ENCODE results near the gene MRPS27. TPM values are rescaled to one million over a fixed set of nuclear protein-coding genes. Genes with fewer than 3 reads are reported as not detected.
A peak's percentile ranks its signal among the peaks of the same experiment; 100 is the strongest.

MRPS27 gene
- total RNA-seq, 1 experiment from 2014 or later, result 121 TPM

GRCh38 chr5:72235725-72236124 is 84.3 kb downstream of the MRPS27 start:
- Histone ChIP-seq H3K9me3 (no peaks in the 10 kb centered on the region), H3K27me3 (no peaks in the 10 kb centered on the region), H3K36me3 (peaks cover 48% of the 10 kb centered on the region), H3K4me3 (no peak overlapping the region)
- DNase-seq, result no peak

DNA sequence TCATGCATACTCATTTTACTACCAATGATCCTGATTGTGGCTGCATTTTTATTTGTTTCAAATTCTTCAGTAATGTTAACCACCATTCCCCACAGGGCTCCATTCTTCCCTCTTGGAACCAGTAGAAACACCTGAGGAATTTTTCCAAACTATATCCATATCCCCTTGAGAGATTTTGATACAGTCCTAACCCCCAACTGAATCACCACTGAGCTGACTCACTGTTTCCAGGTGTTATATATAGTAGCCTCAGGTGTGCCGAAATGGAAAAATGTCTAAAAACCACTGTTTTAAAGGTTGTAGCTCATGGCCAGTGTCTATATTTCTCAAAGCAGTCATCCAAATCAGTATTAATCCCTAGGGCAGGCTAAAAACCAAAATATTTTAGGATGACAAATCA is 85.2 kb downstream of the MRPS27 start:
- DNase-seq, result no peak
- Histone ChIP-seq H3K4me3 (no peak overlapping the region), H3K27me3 (no peaks in the 10 kb centered on the region), H3K9me3 (no peaks in the 10 kb centered on the region), H3K36me3 (peaks cover 56% of the 10 kb centered on the region)

GRCh38 chr5:72234265-72234700 is 85.8 kb downstream of the MRPS27 start:
- H3K9me3 ChIP-seq, result no peaks in the 10 kb centered on the region
- H3K36me3 ChIP-seq, result peaks cover 56% of the 10 kb centered on the region
- H3K27me3 ChIP-seq, result no peaks in the 10 kb centered on the region
- no peak overlapping the region for H3K4me3 ChIP-seq
- DNase-seq, result no peak

GRCh38 chr5:72233835-72234234 is 86.2 kb downstream of the MRPS27 start:
- Histone ChIP-seq H3K9me3 (no peaks in the 10 kb centered on the region), H3K36me3 (peaks cover 56% of the 10 kb centered on the region), H3K27me3 (no peaks in the 10 kb centered on the region), H3K4me3 (no peak overlapping the region)
- no peak for DNase-seq

GRCh38 chr5:72232838-72233237 is 87.2 kb downstream of the MRPS27 start:
- no peaks in the 10 kb centered on the region for H3K27me3 ChIP-seq
- no peak for DNase-seq
- H3K36me3 ChIP-seq, result peaks cover 62% of the 10 kb centered on the region
- H3K9me3 ChIP-seq, result no peaks in the 10 kb centered on the region
- no peak overlapping the region for H3K4me3 ChIP-seq

- peaks cover 62% of the 10 kb centered on the region for H3K36me3 ChIP-seq
- H3K9me3 ChIP-seq, result no peaks in the 10 kb centered on the region
- no peak overlapping the region for H3K4me3 ChIP-seq
- DNase-seq, result no peak
- no peaks in the 10 kb centered on the region for H3K27me3 ChIP-seq
Measured at GRCh38 chr5:72231991-72232703, 87.9 kb downstream of the MRPS27 start.

GRCh38 chr5:72228960-72229359 is 91.1 kb downstream of the MRPS27 start:
- H3K27me3 ChIP-seq, result no peaks in the 10 kb centered on the region
- no peaks in the 10 kb centered on the region for H3K9me3 ChIP-seq
- H3K36me3 ChIP-seq, result peaks cover 71% of the 10 kb centered on the region
- no peak overlapping the region for H3K4me3 ChIP-seq
- no peak for DNase-seq

GRCh38 chr5:72226950-72227349 is 93.1 kb downstream of the MRPS27 start:
- DNase-seq, result no peak
- H3K36me3 ChIP-seq, result peaks cover 75% of the 10 kb centered on the region

GRCh38 chr5:72225741-72226140 is 94.3 kb downstream of the MRPS27 start:
- no peak overlapping the region for H3K4me3 ChIP-seq
- DNase-seq, result no peak
- no peaks in the 10 kb centered on the region for H3K27me3 ChIP-seq
- no peaks in the 10 kb centered on the region for H3K9me3 ChIP-seq
- peaks cover 73% of the 10 kb centered on the region for H3K36me3 ChIP-seq

More at GRCh38 chr5:72226950-72227349, 93.1 kb downstream of the MRPS27 start:
- Histone ChIP-seq H3K4me3 (no peak overlapping the region), H3K9me3 (no peaks in the 10 kb centered on the region), H3K27me3 (no peaks in the 10 kb centered on the region)

GRCh38 chr5:72224946-72225463 is 95.0 kb downstream of the MRPS27 start:
- Histone ChIP-seq H3K9me3 (no peaks in the 10 kb centered on the region), H3K4me3 (no peak overlapping the region), H3K36me3 (peaks cover 73% of the 10 kb centered on the region), H3K27me3 (no peaks in the 10 kb centered on the region)
- DNase-seq, result peak; percentile 53

GRCh38 chr5:72223371-72223770 is 96.7 kb downstream of the MRPS27 start:
- H3K27me3 ChIP-seq, result no peaks in the 10 kb centered on the region
- no peaks in the 10 kb centered on the region for H3K9me3 ChIP-seq
- H3K4me3 ChIP-seq, result no peak overlapping the region
- H3K36me3 ChIP-seq, result peaks cover 83% of the 10 kb centered on the region
- DNase-seq, result no peak

GRCh38 chr5:72222521-72222920 is 97.5 kb downstream of the MRPS27 start:
- no peak overlapping the region for H3K4me3 ChIP-seq
- no peaks in the 10 kb centered on the region for H3K9me3 ChIP-seq
- peaks cover 83% of the 10 kb centered on the region for H3K36me3 ChIP-seq
- H3K27me3 ChIP-seq, result no peaks in the 10 kb centered on the region
- DNase-seq, result no peak

GRCh38 chr5:72221541-72221940 is 98.5 kb downstream of the MRPS27 start:
- Histone ChIP-seq H3K36me3 (peaks cover 83% of the 10 kb centered on the region), H3K4me3 (no peak overlapping the region), H3K9me3 (no peaks in the 10 kb centered on the region), H3K27me3 (no peaks in the 10 kb centered on the region)
- DNase-seq, result no peak

- H3K9me3 ChIP-seq, result no peaks in the 10 kb centered on the region
- H3K27me3 ChIP-seq, result no peaks in the 10 kb centered on the region
- DNase-seq, result no peak
- H3K36me3 ChIP-seq, result peaks cover 82% of the 10 kb centered on the region
- H3K4me3 ChIP-seq, result no peak overlapping the region
Measured at GRCh38 chr5:72221099-72221498, 98.9 kb downstream of the MRPS27 start.

- Histone ChIP-seq H3K4me3 (no peak overlapping the region), H3K27me3 (no peaks in the 10 kb centered on the region), H3K9me3 (no peaks in the 10 kb centered on the region), H3K36me3 (peaks cover 62% of the 10 kb centered on the region)
- DNase-seq, result no peak
Measured at GRCh38 chr5:72216756-72217155, 103.3 kb downstream of the MRPS27 start.

- Histone ChIP-seq H3K36me3 (peaks cover 43% of the 10 kb centered on the region), H3K27me3 (no peaks in the 10 kb centered on the region), H3K4me3 (no peak overlapping the region), H3K9me3 (no peaks in the 10 kb centered on the region)
- no peak for DNase-seq
Measured at GRCh38 chr5:72214168-72214567, 105.9 kb downstream of the MRPS27 start.

GRCh38 chr5:72213482-72213881 is 106.6 kb downstream of the MRPS27 start:
- H3K4me3 ChIP-seq, result no peak overlapping the region
- no peaks in the 10 kb centered on the region for H3K27me3 ChIP-seq
- no peaks in the 10 kb centered on the region for H3K9me3 ChIP-seq
- peaks cover 43% of the 10 kb centered on the region for H3K36me3 ChIP-seq
- DNase-seq, result no peak

DNA sequence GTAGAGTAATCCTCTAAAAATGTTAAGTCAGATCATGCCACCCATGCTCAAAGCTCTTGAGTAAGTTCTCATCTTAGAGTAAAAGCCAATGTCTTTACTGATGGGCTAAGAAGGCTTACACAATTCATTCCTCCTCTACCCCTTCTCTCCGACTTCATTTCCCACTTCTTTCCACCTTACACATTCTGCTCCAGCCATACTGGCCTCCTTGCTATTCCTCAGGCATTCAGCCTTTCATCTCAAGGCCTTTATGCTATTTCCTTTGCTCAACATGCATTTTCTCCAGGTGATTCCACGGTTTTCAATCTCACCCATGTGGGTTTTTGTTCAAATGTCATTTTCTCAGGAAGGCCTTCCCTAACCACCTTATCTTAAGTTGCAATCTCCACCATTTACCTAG is 107.9 kb downstream of the MRPS27 start:
- no peak overlapping the region for H3K4me3 ChIP-seq
- DNase-seq, result no peak
- no peaks in the 10 kb centered on the region for H3K27me3 ChIP-seq
- H3K9me3 ChIP-seq, result no peaks in the 10 kb centered on the region
- peaks cover 42% of the 10 kb centered on the region for H3K36me3 ChIP-seq
